H1 (cell line): ENCODE data around the gene F10. TPM values are rescaled to one million over a fixed set of nuclear protein-coding genes. Genes with fewer than 3 reads are reported as not detected.

Source experiments
- CTCF ChIA-PET: fragments of 300-600 bp; sonication (Branson Sonifier 250); formaldehyde crosslinking; loops from one replicate; lab custom pipeline; 2021; ENCODE audit not compliant: partially characterized antibody; lab: Charles Lee
- POLR2A ChIA-PET: fragments of 300-600 bp; sonication (Branson Sonifier 250); formaldehyde crosslinking; loops from one replicate; lab custom pipeline; 2021; ENCODE audit warnings: inconsistent platforms; ENCODE audit not compliant: partially characterized antibody; lab: Charles Lee
- DNase-seq, 2 experiments: peaks; one replicate each; pipeline versions ENCODE4 v3.0.0 to v3.0.0-alpha.2; 2010 to 2022; ENCODE audit warnings: low spot score in 2 of 2, low read depth in 1 of 2, mixed read lengths in 1 of 2
- FAIRE-seq: peaks from 2 replicates; lab custom pipeline; 2011; peaks lifted over from hg19 to GRCh38; lab: Jason Lieb, UNC
- H2AFZ ChIP-seq: 2 replicates; pipeline ENCODE4 v1.8.1; 2012; ENCODE audit warnings: low read length, inconsistent platforms
- H2AK5ac ChIP-seq: 2 replicates; pipeline ENCODE4 v1.6.1; 2013; ENCODE audit warnings: low read depth, low read length
- H2BK120ac ChIP-seq: replicated peaks from 2 replicates; pipeline ENCODE3; 2013; ENCODE audit warnings: low read depth, low read length, inconsistent platforms
- H2BK12ac ChIP-seq: 2 replicates; pipeline ENCODE4 v1.6.1; 2013; ENCODE audit warnings: low read depth, low read length
- H2BK15ac ChIP-seq: 2 replicates; pipeline ENCODE4 v1.6.1; 2013; ENCODE audit warnings: low read length
- H2BK20ac ChIP-seq: 2 replicates; pipeline ENCODE4 v1.6.1; 2013; ENCODE audit warnings: low read length
- H2BK5ac ChIP-seq: 2 replicates; pipeline ENCODE4 v1.6.1; 2013; ENCODE audit warnings: low read depth, low read length
- H3K14ac ChIP-seq: 2 replicates; pipeline ENCODE4 v1.6.1; 2013; ENCODE audit warnings: inconsistent platforms; ENCODE audit not compliant: insufficient read length
- H3K18ac ChIP-seq: 2 replicates; pipeline ENCODE4 v1.6.1; 2013; ENCODE audit warnings: low read length; ENCODE audit errors: extremely low read depth
- H3K23ac ChIP-seq: 2 replicates; pipeline ENCODE4 v1.6.1; 2013; ENCODE audit warnings: inconsistent platforms; ENCODE audit not compliant: insufficient read length
- H3K23me2 ChIP-seq: 2 replicates; pipeline ENCODE4 v1.6.1; 2013; ENCODE audit warnings: low read depth, low read length
- H3K27ac ChIP-seq: 2 replicates; pipeline ENCODE4 v1.6.1; 2011; ENCODE audit warnings: low read depth, low read length, inconsistent platforms
- H3K27me3 ChIP-seq, 4 experiments: replicated peaks in 1 of 4; 1 replicate in 1 of 4; 2 replicates in 3 of 4; pipeline versions ENCODE4 v1.6.1 to v1.8.1; 2011 to 2013; ENCODE audit warnings: low read length in 3 of 4, mild to moderate bottlenecking in 3 of 4, inconsistent platforms in 2 of 4, mixed read lengths in 2 of 4, moderate library complexity in 1 of 4; ENCODE audit not compliant: control insufficient read depth in 3 of 4, insufficient read depth in 3 of 4; ENCODE audit errors: extremely low read depth in 1 of 4
- H3K36me3 ChIP-seq, 4 experiments: 2 replicates each; pipeline versions ENCODE4 v1.6.1 to v1.8.1; 2011 to 2013; ENCODE audit warnings: mild to moderate bottlenecking in 4 of 4, low read length in 3 of 4, moderate library complexity in 2 of 4, control low read depth in 1 of 4, inconsistent platforms in 1 of 4; ENCODE audit not compliant: insufficient read depth in 4 of 4, control insufficient read depth in 2 of 4
- H3K4ac ChIP-seq: replicated peaks from 2 replicates; pipeline ENCODE3; 2013; ENCODE audit warnings: low read length, low read depth, mixed read lengths, inconsistent platforms; ENCODE audit not compliant: insufficient read length
- H3K4me1 ChIP-seq, 4 experiments: replicated peaks in 1 of 4; 1 replicate in 1 of 4; 2 replicates in 3 of 4; pipeline versions ENCODE4 v1.6.1 to v1.8.1; 2011 to 2013; ENCODE audit warnings: low read length in 3 of 4, inconsistent platforms in 2 of 4, mixed read lengths in 1 of 4; ENCODE audit not compliant: insufficient read depth in 4 of 4, control insufficient read depth in 3 of 4
- H3K4me2 ChIP-seq, 2 experiments: 2 replicates each; pipeline versions ENCODE4 v1.6.1 to v1.8.1; 2011 to 2013; ENCODE audit warnings: low read depth in 2 of 2, low read length in 2 of 2, control low read depth in 1 of 2, inconsistent platforms in 1 of 2, mild to moderate bottlenecking in 1 of 2; ENCODE audit not compliant: insufficient read depth in 1 of 2
- H3K4me3 ChIP-seq, 4 experiments: fragments of 200-600, 300-600 bp in 1 of 4; sonication (generic), shearing (Covaris generic), sonication (Bioruptor Twin) in 1 of 4; 2 replicates each; pipeline versions ENCODE4 v1.5.1 to v1.8.1; 2011 to 2016; ENCODE audit warnings: low read length in 4 of 4, low read depth in 3 of 4, control low read depth in 2 of 4, inconsistent platforms in 2 of 4, mild to moderate bottlenecking in 2 of 4, mixed read lengths in 1 of 4, moderate library complexity in 1 of 4; ENCODE audit not compliant: insufficient read depth in 2 of 4; ENCODE audit errors: extremely low read depth in 1 of 4
- H3K56ac ChIP-seq: replicated peaks from 2 replicates; pipeline ENCODE3; 2013; ENCODE audit warnings: low read depth, mild to moderate bottlenecking, mixed read lengths, low read length, inconsistent platforms; ENCODE audit not compliant: insufficient read length
- H3K79me1 ChIP-seq: 2 replicates; pipeline ENCODE4 v1.6.1; 2013; ENCODE audit warnings: low read depth, low read length, control low read depth
- H3K79me2 ChIP-seq, 2 experiments: 2 replicates each; pipeline versions ENCODE4 v1.6.1 to v1.8.1; 2012 to 2013; ENCODE audit warnings: low read length in 2 of 2, mild to moderate bottlenecking in 2 of 2, inconsistent platforms in 1 of 2; ENCODE audit not compliant: insufficient read depth in 2 of 2, control insufficient read depth in 1 of 2
- H3K9ac ChIP-seq, 4 experiments: replicated peaks in 1 of 4; 1 replicate in 1 of 4; 2 replicates in 3 of 4; pipeline versions ENCODE4 v1.6.1 to v1.8.1; 2011 to 2013; ENCODE audit warnings: low read depth in 3 of 4, low read length in 3 of 4, control low read depth in 2 of 4, mild to moderate bottlenecking in 2 of 4, moderate library complexity in 2 of 4, inconsistent platforms in 1 of 4; ENCODE audit errors: extremely low read depth in 1 of 4
- H3K9me3 ChIP-seq, 2 experiments: 2 replicates each; pipeline versions ENCODE4 v1.6.1 to v1.8.1; 2012 to 2013; ENCODE audit warnings: mild to moderate bottlenecking in 2 of 2, moderate library complexity in 2 of 2, control low read depth in 1 of 2, inconsistent platforms in 1 of 2, low read depth in 1 of 2, low read length in 1 of 2, mixed read lengths in 1 of 2; ENCODE audit not compliant: insufficient read depth in 2 of 2
- H4K20me1 ChIP-seq, 2 experiments: replicated peaks in 1 of 2; 2 replicates each; pipeline versions ENCODE3 to v1.8.1; 2011 to 2013; ENCODE audit warnings: inconsistent platforms in 2 of 2, low read length in 2 of 2, mild to moderate bottlenecking in 1 of 2; ENCODE audit not compliant: insufficient read depth in 2 of 2, control insufficient read depth in 1 of 2
- H4K5ac ChIP-seq: 2 replicates; pipeline ENCODE4 v1.6.1; 2013; ENCODE audit warnings: low read length, low read depth, mixed read lengths, inconsistent platforms; ENCODE audit not compliant: insufficient read length
- H4K8ac ChIP-seq: 2 replicates; pipeline ENCODE4 v1.8.0; 2013; ENCODE audit warnings: mild to moderate bottlenecking, moderate library complexity, low read length, inconsistent platforms; ENCODE audit not compliant: insufficient read depth; ENCODE audit errors: extremely low read depth
- H4K91ac ChIP-seq: replicated peaks from 2 replicates; pipeline ENCODE3; 2013; ENCODE audit warnings: low read length, mixed read lengths, inconsistent platforms; ENCODE audit not compliant: insufficient read length
- RNF2 ChIP-seq: fragments of 200-900, 300-1000 bp; sonication (generic); IDR thresholded peaks from 2 replicates; pipeline ENCODE4 v1.7.1; 2016; ENCODE audit warnings: borderline replicate concordance, low read depth, mild to moderate bottlenecking, antibody characterized with exemption, low read length; ENCODE audit not compliant: poor library complexity, severe bottlenecking; ENCODE audit errors: missing control alignments
- SIX5 ChIP-seq: IDR thresholded peaks from 2 replicates; pipeline ENCODE4 v1.6.1; 2011; ENCODE audit warnings: mild to moderate bottlenecking, low read depth, low read length
- YY1 ChIP-seq: IDR thresholded peaks from 2 replicates; pipeline ENCODE4 v1.6.1; 2011; ENCODE audit warnings: low read depth, mild to moderate bottlenecking, low read length
- WGBS, 2 experiments: shearing (Covaris generic) in 1 of 2; methylation state at CpG; one replicate each; pipeline versions ENCODE4 v1.1.6 to v1.1.7; 2013 to 2015; ENCODE audit warnings: low lambda C conversion rate in 2 of 2, mixed read lengths in 2 of 2, inconsistent platforms in 1 of 2, low coverage in 1 of 2, missing lambda C conversion rate in 1 of 2; ENCODE audit not compliant: insufficient replicate concordance in 2 of 2, insufficient coverage in 1 of 2, insufficient read length in 1 of 2; ENCODE audit errors: extremely low coverage in 1 of 2, missing lambda C conversion rate in 1 of 2; 5-methylcytosine and 5-hydroxymethylcytosine counted together
- polyA plus RNA-seq, 7 experiments: library from polyadenylated mRNA; depleted of rRNA in 3 of 7; stranded (reverse) in 5 of 7; unstranded in 2 of 7; fragments of >200 nt in 5 of 7; fragments of 200-250 nt in 2 of 7; gene quantifications; 1 replicate in 5 of 7; 2 replicates in 1 of 7; 4 replicates in 1 of 7; pipeline versions ENCODE4 v1.2.1 to v1.2.3, GENCODE V29; 2011 to 2013; ENCODE audit warnings: missing spikeins in 2 of 7, mixed read lengths in 2 of 7
- total RNA-seq: library from RNA; stranded (reverse); fragmentation: NEBNext Ultra II Directional; extraction: Animal tissue kit (Norgen Biotek cat#: 25700); gene quantifications from 2 replicates; pipeline ENCODE4 v1.2.1, GENCODE V29; 2021

F10 gene
- total and polyA plus RNA-seq, 2 of the 8 experiments (the other 6 are each of a cell fraction or from before 2014, with no cell fraction given) = 2.0 to 4.2 TPM

- no peaks in the 10 kb centered on the region for H3K79me1 ChIP-seq
- no peak overlapping the region for H3K9ac ChIP-seq
- H3K4me3 ChIP-seq = no peak overlapping the region
- no peak overlapping the region for H2AFZ ChIP-seq
- H3K56ac ChIP-seq = no peak overlapping the region
- no peak overlapping the region for H3K4ac ChIP-seq
- TF ChIP-seq SIX5 = no peak
- no peak for TF ChIP-seq YY1
- TF ChIP-seq RNF2 = no peak
- peaks cover 0 to 6% (median 0%) of the 10 kb centered on the region in 4 experiments; a peak in 2 of 7 replicates for H3K4me1 ChIP-seq
- H4K8ac ChIP-seq = no peak overlapping the region
- H2BK12ac ChIP-seq = no peak overlapping the region
- peaks cover 0 to 3% (median 0%) of the 10 kb centered on the region in 4 experiments; a peak in 4 of 8 replicates for H3K36me3 ChIP-seq
- no peak overlapping the region for H3K4me2 ChIP-seq
- ChIA-PET CTCF (interaction anchor here (0.8 to 1.6 kb wide), 2 partner anchors 12 to 20 kb away, joined by 3 to 4 read pairs; no protein-coding TSS in a partner anchor), POLR2A (no interaction called here)
- H3K27ac ChIP-seq = no peak overlapping the region
- H3K23me2 ChIP-seq = no peaks in the 10 kb centered on the region
- no peak overlapping the region for H2BK5ac ChIP-seq
- no peak overlapping the region for H2BK15ac ChIP-seq
- no peak overlapping the region for H2BK20ac ChIP-seq
- H2BK120ac ChIP-seq = no peak overlapping the region
- no peak for DNase-seq
- H4K5ac ChIP-seq = no peak overlapping the region
- no peak overlapping the region for H3K18ac ChIP-seq
- no peak overlapping the region for H3K14ac ChIP-seq
- 79% methylated on average over 7 of the region's 18 CpGs; no CpG with 5 or more reads in 1 of the 2 experiments for WGBS, 2 experiments
- H4K91ac ChIP-seq = no peak overlapping the region
- no peak overlapping the region for H3K23ac ChIP-seq
- H3K27me3 ChIP-seq = no peaks in the 10 kb centered on the region
- H4K20me1 ChIP-seq = no peaks in the 10 kb centered on the region
- H3K79me2 ChIP-seq = no peaks in the 10 kb centered on the region
- FAIRE-seq = no peak
- no peak overlapping the region for H2AK5ac ChIP-seq
- H3K9me3 ChIP-seq = no peaks in the 10 kb centered on the region
Observed at GRCh38 chr13:113074401-113074800, 48.2 kb upstream of the F10 start.
